Keratinocyte (primary cell): ENCODE data around the gene CCDC24.

ENCODE experiments used
- EZH2 ChIP-seq: IDR thresholded peaks from one replicate; pipeline ENCODE4 v1.6.1; 2012; ENCODE audit warnings: inconsistent platforms, mild to moderate bottlenecking, low read length, moderate library complexity
- TF ChIP-seq, protein P1 (sequence below), 3 experiments: IDR thresholded peaks in 1 of 3; conservative IDR thresholded peaks in 1 of 3; optimal IDR thresholded peaks in 1 of 3; 2 replicates in 2 of 3; 3 replicates in 1 of 3; pipeline versions ENCODE3 to v1.5.1; 2011; ENCODE audit warnings: low read length in 3 of 3, mild to moderate bottlenecking in 3 of 3, moderate library complexity in 2 of 3, control low read depth in 1 of 3, inconsistent platforms in 1 of 3; ENCODE audit not compliant: insufficient read depth in 2 of 3; ENCODE audit errors: extremely low read depth in 1 of 3

DNA sequence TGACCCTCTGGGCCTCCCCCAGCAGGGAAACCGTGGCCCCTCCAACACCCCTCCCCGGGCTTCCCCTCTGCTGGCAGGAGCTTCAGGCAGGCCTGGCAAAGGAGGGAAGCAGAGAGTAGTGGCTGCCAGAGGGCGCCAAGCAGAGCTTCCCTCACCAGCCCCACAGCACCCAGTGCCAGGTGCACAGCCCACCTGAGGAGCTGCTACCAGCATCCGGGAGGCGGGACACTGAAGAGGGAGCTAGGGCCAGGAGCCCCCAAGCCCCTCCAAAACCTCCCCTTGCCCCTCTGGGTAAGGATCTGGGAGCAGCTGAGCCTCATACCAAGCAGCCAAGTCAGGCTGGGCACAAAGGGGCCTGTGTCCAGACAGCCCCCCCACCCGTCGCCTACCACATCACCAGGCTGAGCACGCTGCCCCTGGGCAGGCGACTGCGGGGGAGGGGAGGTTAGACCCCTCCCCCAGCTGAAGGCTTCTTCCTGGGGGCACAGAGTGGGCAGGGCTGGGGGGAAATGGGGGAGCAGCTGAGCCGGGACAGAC is 19.6 kb downstream of the CCDC24 start:
- TF ChIP-seq, protein P1, sequence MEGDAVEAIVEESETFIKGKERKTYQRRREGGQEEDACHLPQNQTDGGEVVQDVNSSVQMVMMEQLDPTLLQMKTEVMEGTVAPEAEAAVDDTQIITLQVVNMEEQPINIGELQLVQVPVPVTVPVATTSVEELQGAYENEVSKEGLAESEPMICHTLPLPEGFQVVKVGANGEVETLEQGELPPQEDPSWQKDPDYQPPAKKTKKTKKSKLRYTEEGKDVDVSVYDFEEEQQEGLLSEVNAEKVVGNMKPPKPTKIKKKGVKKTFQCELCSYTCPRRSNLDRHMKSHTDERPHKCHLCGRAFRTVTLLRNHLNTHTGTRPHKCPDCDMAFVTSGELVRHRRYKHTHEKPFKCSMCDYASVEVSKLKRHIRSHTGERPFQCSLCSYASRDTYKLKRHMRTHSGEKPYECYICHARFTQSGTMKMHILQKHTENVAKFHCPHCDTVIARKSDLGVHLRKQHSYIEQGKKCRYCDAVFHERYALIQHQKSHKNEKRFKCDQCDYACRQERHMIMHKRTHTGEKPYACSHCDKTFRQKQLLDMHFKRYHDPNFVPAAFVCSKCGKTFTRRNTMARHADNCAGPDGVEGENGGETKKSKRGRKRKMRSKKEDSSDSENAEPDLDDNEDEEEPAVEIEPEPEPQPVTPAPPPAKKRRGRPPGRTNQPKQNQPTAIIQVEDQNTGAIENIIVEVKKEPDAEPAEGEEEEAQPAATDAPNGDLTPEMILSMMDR (optimal IDR thresholded peaks at IDR 0.05 in 1 of 3, IDR thresholded peaks at IDR 0.05 in 1 of 3, conservative IDR thresholded peaks at IDR 0.05 in 1 of 3; ENCODE audit: extremely low read depth in 1 of 3, insufficient read depth in 2 of 3, low read length in 3 of 3), result peak in 1 of 3 experiments; percentile 28
- no peak for TF ChIP-seq EZH2
